HG03196 (cell line): Measurements from ENCODE around the gene PRELID3B.
"Not testable (repeated sequence)": the region's sequence is repeated elsewhere in the genome, so short reads cannot be mapped to it uniquely, and the experiment has no call there.

Experiments used
- ATAC-seq: cut with Tn5 transposase; IDR thresholded peaks from one replicate; pipeline ENCODE4 v1.9.1; 2021; ENCODE audit not compliant: unreplicated experiment

PRELID3B gene

GRCh38 chr20:59026904-59027740 is 15.5 kb downstream of the PRELID3B start:
- no peak for ATAC-seq

GRCh38 chr20:59025511-59025910 is 17.1 kb downstream of the PRELID3B start:
- no peak for ATAC-seq

GRCh38 chr20:59025086-59025485 is 17.5 kb downstream of the PRELID3B start:
- no peak for ATAC-seq

- ATAC-seq = no peak
Measured at GRCh38 chr20:59024111-59024530, 18.5 kb downstream of the PRELID3B start.

GRCh38 chr20:59023616-59024015 is 19.0 kb downstream of the PRELID3B start:
- no peak for ATAC-seq

GRCh38 chr20:59022754-59023153 is 19.8 kb downstream of the PRELID3B start:
- ATAC-seq = no peak

GRCh38 chr20:59020938-59021551 is 21.5 kb downstream of the PRELID3B start:
- no peak for ATAC-seq

GRCh38 chr20:59019217-59019616 is 23.4 kb downstream of the PRELID3B start, which contains the start of gene TUBB1:
Gene TUBB1 (plus strand): TSS chr20:59019429. CDS start chr20:59019523, 94 bp downstream.
- no peak for ATAC-seq

- no peak for ATAC-seq
Measured at GRCh38 chr20:59018817-59019216, 23.8 kb downstream of the PRELID3B start.

- ATAC-seq = no peak
Measured at GRCh38 chr20:59017493-59018231, 24.9 kb downstream of the PRELID3B start.

GRCh38 chr20:59016795-59017492 is 25.6 kb downstream of the PRELID3B start:
- ATAC-seq = no peak

- no peak for ATAC-seq
Measured at GRCh38 chr20:59015812-59016711, 26.5 kb downstream of the PRELID3B start.

GRCh38 chr20:59015411-59015810 is 27.2 kb downstream of the PRELID3B start:
- ATAC-seq = no peak

- no peak for ATAC-seq
Measured at GRCh38 chr20:59014680-59015389, 27.8 kb downstream of the PRELID3B start.

- no peak for ATAC-seq
Measured at GRCh38 chr20:59013959-59014608, 28.5 kb downstream of the PRELID3B start.

- no peak for ATAC-seq
Measured at GRCh38 chr20:59013031-59013951, 29.3 kb downstream of the PRELID3B start.

GRCh38 chr20:59011874-59012157 is 30.8 kb downstream of the PRELID3B start:
- ATAC-seq = not testable (repeated sequence)
